ENCODE data around the gene ANKS1A. TPM values are rescaled to one million over a fixed set of nuclear protein-coding genes. Genes with fewer than 3 reads are reported as not detected.

ANKS1A gene
- polyA plus RNA-seq, 1 of the 3 experiments (the other 2 are of a cell fraction) = 7.6 TPM

- Histone ChIP-seq H3F3A (replicated peaks; ENCODE audit: insufficient read depth) (no peaks in the 10 kb centered on the region), H3K4me2 (no peak overlapping the region), H3K36me3 (replicated peaks in 1 of 2; ENCODE audit: control insufficient read depth in 1 of 2, insufficient read depth in 2 of 2, low read length in 1 of 2) (no peaks in the 10 kb centered on the region), H3K79me2 (ENCODE audit: insufficient read depth) (no peaks in the 10 kb centered on the region), H3K9me3 (no peaks in the 10 kb centered on the region), H2AFZ (ENCODE audit: low read depth) (no peak overlapping the region), H3K9ac (no peak overlapping the region), H3K9me2 (no peaks in the 10 kb centered on the region), H3K4me3 (ENCODE audit: low read depth in 2 of 2, low read length in 1 of 2) (no peak overlapping the region), H3K4me1 (ENCODE audit: control insufficient read depth in 1 of 2, insufficient read depth in 2 of 2, low read depth in 1 of 2, low read length in 1 of 2) (peaks cover 0 to 15% of the 10 kb centered on the region in 2 experiments; a peak in 1 of 4 replicates), H3K27ac (ENCODE audit: low read depth in 2 of 2, low read length in 1 of 2) (no peak overlapping the region), H3K27me3 (ENCODE audit: insufficient read depth) (no peaks in the 10 kb centered on the region), H4K20me1 (ENCODE audit: insufficient read depth) (no peaks in the 10 kb centered on the region)
- no peak for DNase-seq
- ChIA-PET POLR2A (no interaction called here), CTCF (interaction anchor here (1.2 kb wide), 1 partner anchor 25 kb away, joined by 3 read pairs; no protein-coding TSS in a partner anchor)
- TF ChIP-seq FOXM1 (IDR thresholded peaks at IDR 0.05; ENCODE audit: low read depth) (no peak), MXI1 (IDR thresholded peaks at IDR 0.05; ENCODE audit: low read depth, low read length) (no peak)
- WGBS (ENCODE audit: low lambda C conversion rate) = 96% methylated on average over 7 of the region's 8 CpGs
These were observed 148.0 kb downstream of the ANKS1A start for GRCh38 chr6:35036828-35037663.

GRCh38 chr6:35037664-35038038 is 148.6 kb downstream of the ANKS1A start:
- no peak overlapping the region for H3K4me3 ChIP-seq (ENCODE audit: low read depth in 2 of 2, low read length in 1 of 2)
- H3K79me2 ChIP-seq (ENCODE audit: insufficient read depth) = no peaks in the 10 kb centered on the region
- H2AFZ ChIP-seq (ENCODE audit: low read depth) = no peak overlapping the region
- no peaks in the 10 kb centered on the region for H4K20me1 ChIP-seq (ENCODE audit: insufficient read depth)
- DNase-seq = no peak
- no peaks in the 10 kb centered on the region for H3K27me3 ChIP-seq (ENCODE audit: insufficient read depth)
- H3K9me2 ChIP-seq = no peaks in the 10 kb centered on the region
- no peaks in the 10 kb centered on the region for H3K36me3 ChIP-seq (replicated peaks in 1 of 2; ENCODE audit: control insufficient read depth in 1 of 2, insufficient read depth in 2 of 2, low read length in 1 of 2)
- no peaks in the 10 kb centered on the region for H3F3A ChIP-seq (replicated peaks; ENCODE audit: insufficient read depth)
- WGBS (ENCODE audit: low lambda C conversion rate) = 97% methylated on average over 2 of the region's 2 CpGs
- H3K9me3 ChIP-seq = no peaks in the 10 kb centered on the region
- no peak overlapping the region for H3K9ac ChIP-seq
- ChIA-PET POLR2A (no interaction called here), CTCF (interaction anchor here (1.2 kb wide), 1 partner anchor 26 kb away, joined by 3 read pairs; no protein-coding TSS in a partner anchor)
- peaks cover 0 to 15% of the 10 kb centered on the region in 2 experiments; a peak in 1 of 4 replicates for H3K4me1 ChIP-seq (ENCODE audit: control insufficient read depth in 1 of 2, insufficient read depth in 2 of 2, low read depth in 1 of 2, low read length in 1 of 2)
- no peak overlapping the region for H3K4me2 ChIP-seq
- H3K27ac ChIP-seq (ENCODE audit: low read depth in 2 of 2, low read length in 1 of 2) = no peak overlapping the region
- TF ChIP-seq USF2 (IDR thresholded peaks at IDR 0.05; ENCODE audit: borderline replicate concordance, low read depth, low read length) = no peak

- Histone ChIP-seq H3K27me3 (ENCODE audit: insufficient read depth) (no peaks in the 10 kb centered on the region), H3F3A (replicated peaks; ENCODE audit: insufficient read depth) (no peaks in the 10 kb centered on the region), H3K27ac (ENCODE audit: low read depth in 2 of 2, low read length in 1 of 2) (no peak overlapping the region), H3K9me2 (no peaks in the 10 kb centered on the region), H3K4me1 (ENCODE audit: control insufficient read depth in 1 of 2, insufficient read depth in 2 of 2, low read depth in 1 of 2, low read length in 1 of 2) (peaks cover 0 to 15% of the 10 kb centered on the region in 2 experiments; a peak in 2 of 4 replicates), H3K4me2 (no peak overlapping the region), H4K20me1 (ENCODE audit: insufficient read depth) (no peaks in the 10 kb centered on the region), H3K9ac (no peak overlapping the region), H3K4me3 (ENCODE audit: low read depth in 2 of 2, low read length in 1 of 2) (no peak overlapping the region), H3K36me3 (replicated peaks in 1 of 2; ENCODE audit: control insufficient read depth in 1 of 2, insufficient read depth in 2 of 2, low read length in 1 of 2) (no peaks in the 10 kb centered on the region), H3K9me3 (no peaks in the 10 kb centered on the region), H3K79me2 (ENCODE audit: insufficient read depth) (no peaks in the 10 kb centered on the region), H2AFZ (ENCODE audit: low read depth) (no peak overlapping the region)
- no peak for DNase-seq
- ChIA-PET CTCF (interaction anchor here (0.6 to 1.2 kb wide), 2 partner anchors 26 to 1083 kb away, joined by 3 read pairs; no protein-coding TSS in a partner anchor), POLR2A (no interaction called here)
- WGBS (ENCODE audit: low lambda C conversion rate) = 95% methylated on average over 5 of the region's 5 CpGs
- TF ChIP-seq RFX5 (IDR thresholded peaks at IDR 0.05; ENCODE audit: low read length) (no peak), CTCF (IDR thresholded peaks at IDR 0.05) (no peak), RCOR1 (IDR thresholded peaks at IDR 0.05; ENCODE audit: low read length) (no peak), TEAD4 (IDR thresholded peaks at IDR 0.05; ENCODE audit: borderline replicate concordance, insufficient read depth) (no peak), GATA2 (CRISPR knock-in tag; IDR thresholded peaks at IDR 0.05) (no peak), ZBTB33 (IDR thresholded peaks at IDR 0.05; ENCODE audit: borderline replicate concordance, low read depth) (no peak), YY1 (IDR thresholded peaks at IDR 0.05; ENCODE audit: low read depth) (no peak), CHD2 (IDR thresholded peaks at IDR 0.05; ENCODE audit: low read length, partially characterized antibody) (no peak), TAF1 (IDR thresholded peaks at IDR 0.05; ENCODE audit: borderline replicate concordance, low read depth, low read length) (no peak), NFIC (IDR thresholded peaks at IDR 0.05; ENCODE audit: borderline replicate concordance) (no peak), GABPA (IDR thresholded peaks at IDR 0.05; ENCODE audit: low read depth) (no peak), RXRA (IDR thresholded peaks at IDR 0.05; ENCODE audit: borderline replicate concordance, low read depth) (no peak), TCF12 (IDR thresholded peaks at IDR 0.05) (no peak)
These were observed 149.0 kb downstream of the ANKS1A start for GRCh38 chr6:35038076-35038475.
